GM12878 (cell line): ENCODE data around the gene U2AF2. TPM values are rescaled to one million over a fixed set of nuclear protein-coding genes. Genes with fewer than 3 reads are reported as not detected.

Source experiments
- ASH2L ChIP-seq: fragments of 300-600, 200-600 bp; sonication (generic); IDR thresholded peaks from 2 replicates; pipeline ENCODE4 v1.6.1; 2017; ENCODE audit warnings: low read depth, mild to moderate bottlenecking, borderline replicate concordance
- ATF7 ChIP-seq: fragments of 450-650 bp; IDR thresholded peaks from 2 replicates; pipeline ENCODE4 v1.6.1; 2016; ENCODE audit warnings: low read depth, mild to moderate bottlenecking
- BMI1 ChIP-seq: fragments of 450-650 bp; IDR thresholded peaks from 2 replicates; pipeline ENCODE4 v1.6.1; 2016; ENCODE audit warnings: mild to moderate bottlenecking, moderate library complexity, borderline replicate concordance
- HDAC2 ChIP-seq: fragments of 200-600 bp; sonication (generic); IDR thresholded peaks from 2 replicates; pipeline ENCODE4 v1.6.1; 2017
- HDAC6 ChIP-seq: fragments of 200-600 bp; sonication (generic); IDR thresholded peaks from one replicate; pipeline ENCODE4 v1.8.0; 2017; ENCODE audit warnings: antibody characterized with exemption; ENCODE audit not compliant: unreplicated experiment
- IKZF2 ChIP-seq, 2 experiments: fragments of 450-650 bp; IDR thresholded peaks; 2 replicates each; pipeline ENCODE4 v1.6.1; 2017; ENCODE audit warnings: mild to moderate bottlenecking in 2 of 2, moderate library complexity in 2 of 2
- JUNB ChIP-seq: IDR thresholded peaks from 2 replicates; pipeline ENCODE4 v1.6.1; 2016; ENCODE audit warnings: antibody characterized with exemption, mild to moderate bottlenecking
- KAT2A ChIP-seq: conservative IDR thresholded peaks from 2 replicates; pipeline ENCODE4 v1.6.1; 2011; ENCODE audit warnings: low read depth, low read length; ENCODE audit not compliant: control insufficient read depth
- KDM1A ChIP-seq: fragments of 200-600 bp; sonication (generic); IDR thresholded peaks from 2 replicates; pipeline ENCODE4 v1.6.1; 2016; ENCODE audit warnings: borderline replicate concordance
- MEF2A ChIP-seq: IDR thresholded peaks from 2 replicates; pipeline ENCODE4 v1.6.1; 2011; ENCODE audit warnings: low read depth, mild to moderate bottlenecking, low read length, moderate library complexity; ENCODE audit not compliant: insufficient read depth
- MEF2B ChIP-seq: fragments of 450-650 bp; IDR thresholded peaks from 2 replicates; pipeline ENCODE4 v1.6.1; 2018; ENCODE audit warnings: mild to moderate bottlenecking, moderate library complexity; ENCODE audit not compliant: partially characterized antibody, poor library complexity, severe bottlenecking
- MXI1 ChIP-seq: fragments of 150-350 bp; IDR thresholded peaks from 2 replicates; pipeline ENCODE4 v1.6.1; 2011; ENCODE audit warnings: low read depth, mild to moderate bottlenecking, inconsistent platforms, low read length, improper control_type of control experiment
- NFYA ChIP-seq: IDR thresholded peaks from 2 replicates; pipeline ENCODE4 v1.6.1; 2011; ENCODE audit warnings: low read depth, mild to moderate bottlenecking, low read length, improper control_type of control experiment, borderline replicate concordance
- PKNOX1 ChIP-seq: fragments of 450-650 bp; IDR thresholded peaks from 2 replicates; pipeline ENCODE4 v1.6.1; 2016; ENCODE audit warnings: mild to moderate bottlenecking
- POLR2AphosphoS2 ChIP-seq: IDR thresholded peaks from 2 replicates; pipeline ENCODE4 v1.6.1; 2011; ENCODE audit warnings: low read depth, mild to moderate bottlenecking, low read length, improper control_type of control experiment, moderate library complexity
- POLR2AphosphoS5 ChIP-seq: IDR thresholded peaks from 2 replicates; pipeline ENCODE4 v1.6.1; 2011; ENCODE audit warnings: mild to moderate bottlenecking, low read length, inconsistent platforms
- SMAD1 ChIP-seq: fragments of 450-650 bp; IDR thresholded peaks from 2 replicates; pipeline ENCODE4 v1.6.1; 2018; ENCODE audit warnings: mild to moderate bottlenecking, low read depth; ENCODE audit not compliant: partially characterized antibody
- SREBF2 ChIP-seq: IDR thresholded peaks from 2 replicates; pipeline ENCODE4 v1.6.1; 2012; ENCODE audit warnings: mild to moderate bottlenecking, low read length
- TARDBP ChIP-seq: IDR thresholded peaks from 2 replicates; pipeline ENCODE4 v1.6.1; 2016; ENCODE audit warnings: borderline replicate concordance
- TCF12 ChIP-seq: IDR thresholded peaks from 2 replicates; pipeline ENCODE4 v1.6.1; 2011; ENCODE audit warnings: low read depth, mild to moderate bottlenecking, low read length
- ZNF384 ChIP-seq: IDR thresholded peaks from 2 replicates; pipeline ENCODE4 v1.6.1; 2012; ENCODE audit warnings: low read depth, mild to moderate bottlenecking, low read length, improper control_type of control experiment, borderline replicate concordance
- polyA plus RNA-seq, 11 experiments: library from polyadenylated mRNA; depleted of rRNA in 4 of 11; unstranded in 6 of 11; stranded (reverse) in 5 of 11; fragments of >200 nt; fragmentation: Nextera tagmentation in 4 of 11; fragmentation: Illumina TruSeq in 1 of 11; extraction: Ambion mirVana in 4 of 11; extraction: Trizol in 1 of 11; gene quantifications; 1 replicate in 1 of 11; 2 replicates in 10 of 11; pipeline versions ENCODE4 v1.2.1 to v1.2.3, GENCODE V29; 2011 to 2016; ENCODE audit warnings: inconsistent platforms in 2 of 11, missing spikeins in 2 of 11, low read depth in 1 of 11
- total RNA-seq, 4 experiments: library from RNA; depleted of rRNA in 3 of 4; stranded (reverse); fragments of >200 nt in 3 of 4; fragmentation: Illumina TruSeq in 1 of 4; extraction: Trizol in 1 of 4; gene quantifications; 2 replicates each; pipeline versions ENCODE4 v1.2.1 to v1.2.3, GENCODE V29; 2013 to 2021
- TF ChIP-seq, protein P1 (sequence below), 3 experiments: IDR thresholded peaks in 2 of 3; conservative IDR thresholded peaks in 1 of 3; 2 replicates each; pipeline ENCODE4 v1.5.1; 2011; ENCODE audit warnings: low read depth in 3 of 3, low read length in 3 of 3, mild to moderate bottlenecking in 3 of 3, control low read depth in 2 of 3, moderate library complexity in 2 of 3, inconsistent platforms in 1 of 3, mixed read lengths in 1 of 3; ENCODE audit not compliant: control insufficient read depth in 2 of 3, insufficient read depth in 1 of 3; ENCODE audit errors: extremely low read depth in 1 of 3
- TF ChIP-seq, protein P2 (sequence below): fragments of 450-650 bp; IDR thresholded peaks from 2 replicates; pipeline ENCODE4 v1.6.1; 2014; ENCODE audit warnings: mild to moderate bottlenecking

The U2AF2 gene
- total and polyA plus RNA-seq, 10 of the 15 experiments (the other 5 are each of a cell fraction or from before 2014, with no cell fraction given): 3.0 to 338 (median 130) TPM

GRCh38 chr19:55640577-55641425 lies 14.0 kb upstream of the U2AF2 start, which contains the start of gene ZNF580 (continued):
- TF ChIP-seq ASH2L: no peak
- TF ChIP-seq JUNB: no peak
- no peak for TF ChIP-seq ZNF384
- TF ChIP-seq HDAC6: no peak
- TF ChIP-seq ATF7: no peak
- TF ChIP-seq NFYA: no peak
- peak; percentile 60; the same call in 1 of the 2 replicates for TF ChIP-seq POLR2AphosphoS2
- no peak for TF ChIP-seq PKNOX1
- TF ChIP-seq, protein P1, sequence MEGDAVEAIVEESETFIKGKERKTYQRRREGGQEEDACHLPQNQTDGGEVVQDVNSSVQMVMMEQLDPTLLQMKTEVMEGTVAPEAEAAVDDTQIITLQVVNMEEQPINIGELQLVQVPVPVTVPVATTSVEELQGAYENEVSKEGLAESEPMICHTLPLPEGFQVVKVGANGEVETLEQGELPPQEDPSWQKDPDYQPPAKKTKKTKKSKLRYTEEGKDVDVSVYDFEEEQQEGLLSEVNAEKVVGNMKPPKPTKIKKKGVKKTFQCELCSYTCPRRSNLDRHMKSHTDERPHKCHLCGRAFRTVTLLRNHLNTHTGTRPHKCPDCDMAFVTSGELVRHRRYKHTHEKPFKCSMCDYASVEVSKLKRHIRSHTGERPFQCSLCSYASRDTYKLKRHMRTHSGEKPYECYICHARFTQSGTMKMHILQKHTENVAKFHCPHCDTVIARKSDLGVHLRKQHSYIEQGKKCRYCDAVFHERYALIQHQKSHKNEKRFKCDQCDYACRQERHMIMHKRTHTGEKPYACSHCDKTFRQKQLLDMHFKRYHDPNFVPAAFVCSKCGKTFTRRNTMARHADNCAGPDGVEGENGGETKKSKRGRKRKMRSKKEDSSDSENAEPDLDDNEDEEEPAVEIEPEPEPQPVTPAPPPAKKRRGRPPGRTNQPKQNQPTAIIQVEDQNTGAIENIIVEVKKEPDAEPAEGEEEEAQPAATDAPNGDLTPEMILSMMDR (IDR thresholded peaks at IDR 0.05 in 2 of 3, conservative IDR thresholded peaks at IDR 0.05 in 1 of 3; ENCODE audit: control insufficient read depth in 2 of 3, extremely low read depth in 1 of 3, insufficient read depth in 1 of 3, low read depth in 3 of 3, low read length in 3 of 3): no peak
- no peak for TF ChIP-seq KDM1A
- TF ChIP-seq IKZF2 (IDR thresholded peaks at IDR 0.05): 0 out of 4 replicates have a peak, but pooled peaks of 1 of the 2 experiments have one; percentile 30
- TF ChIP-seq SREBF2: no peak
- no peak for TF ChIP-seq MEF2B
- no peak for TF ChIP-seq TCF12
- TF ChIP-seq HDAC2: no peak
- TF ChIP-seq KAT2A: no peak
- no peak for TF ChIP-seq MEF2A
- TF ChIP-seq BMI1: no peak
- no peak for TF ChIP-seq MXI1
- TF ChIP-seq POLR2AphosphoS5: no peak
- TF ChIP-seq TARDBP: no peak
- no peak for TF ChIP-seq SMAD1
- TF ChIP-seq, protein P2, sequence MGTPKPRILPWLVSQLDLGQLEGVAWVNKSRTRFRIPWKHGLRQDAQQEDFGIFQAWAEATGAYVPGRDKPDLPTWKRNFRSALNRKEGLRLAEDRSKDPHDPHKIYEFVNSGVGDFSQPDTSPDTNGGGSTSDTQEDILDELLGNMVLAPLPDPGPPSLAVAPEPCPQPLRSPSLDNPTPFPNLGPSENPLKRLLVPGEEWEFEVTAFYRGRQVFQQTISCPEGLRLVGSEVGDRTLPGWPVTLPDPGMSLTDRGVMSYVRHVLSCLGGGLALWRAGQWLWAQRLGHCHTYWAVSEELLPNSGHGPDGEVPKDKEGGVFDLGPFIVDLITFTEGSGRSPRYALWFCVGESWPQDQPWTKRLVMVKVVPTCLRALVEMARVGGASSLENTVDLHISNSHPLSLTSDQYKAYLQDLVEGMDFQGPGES: no peak
